Esophagus (tissue), 2 donors: ENCODE measurements around the gene TDRD15. TPM values are rescaled to one million over a fixed set of nuclear protein-coding genes. Genes with fewer than 3 reads are reported as not detected.
"Not testable (repeated sequence)": the region's sequence is repeated elsewhere in the genome, so short reads cannot be mapped to it uniquely, and the experiment has no call there.

Experiments used
- H3K27ac ChIP-seq, 2 donors: one replicate each; pipeline ENCODE4 v1.5.1; 2013; ENCODE audit warnings: low read depth in 2 of 2, mild to moderate bottlenecking in 2 of 2, inconsistent platforms in 1 of 2, low read length in 1 of 2, moderate library complexity in 1 of 2
- H3K27me3 ChIP-seq, 2 donors: one replicate each; pipeline ENCODE4 v1.6.1; 2013; ENCODE audit warnings: low read length in 2 of 2, control low read depth in 1 of 2, mild to moderate bottlenecking in 1 of 2; ENCODE audit not compliant: insufficient read depth in 2 of 2, control insufficient read depth in 1 of 2
- H3K36me3 ChIP-seq, 2 donors: one replicate each; pipeline ENCODE4 v1.6.1; 2013; ENCODE audit warnings: low read length in 1 of 2; ENCODE audit not compliant: control insufficient read depth in 2 of 2, insufficient read depth in 2 of 2
- H3K4me1 ChIP-seq, 2 donors: one replicate each; pipeline ENCODE4 v1.6.1; 2013; ENCODE audit warnings: low read length in 1 of 2; ENCODE audit not compliant: control insufficient read depth in 2 of 2, insufficient read depth in 2 of 2
- H3K4me3 ChIP-seq, 2 donors: one replicate each; pipeline ENCODE4 v1.5.1; 2013; ENCODE audit warnings: low read length in 2 of 2, mild to moderate bottlenecking in 2 of 2, low read depth in 1 of 2, moderate library complexity in 1 of 2
- H3K9me3 ChIP-seq, 2 donors: one replicate each; pipeline ENCODE4 v1.6.1; 2013; ENCODE audit warnings: mild to moderate bottlenecking in 2 of 2, low read depth in 1 of 2, low read length in 1 of 2, moderate library complexity in 1 of 2; ENCODE audit not compliant: control insufficient read depth in 2 of 2, insufficient read depth in 1 of 2
- WGBS, 2 donors: extraction: QIAGEN DNeasy Blood & Tissue Kit; methylation state at CpG; one replicate each; pipeline ENCODE4 v1.1.7; 2013; 5-methylcytosine and 5-hydroxymethylcytosine counted together
- polyA plus RNA-seq, 2 donors: library from polyadenylated mRNA; stranded (reverse); fragments of 200-250 nt; gene quantifications; one replicate each; pipeline ENCODE4 v1.2.3, GENCODE V29; 2013
- donor health status: healthy with polysubstance abuse.
- donor health status: Bipolar disorder and iron deficiency.

Gene TDRD15
- polyA plus RNA-seq, 2 donors, result not detected

DNA sequence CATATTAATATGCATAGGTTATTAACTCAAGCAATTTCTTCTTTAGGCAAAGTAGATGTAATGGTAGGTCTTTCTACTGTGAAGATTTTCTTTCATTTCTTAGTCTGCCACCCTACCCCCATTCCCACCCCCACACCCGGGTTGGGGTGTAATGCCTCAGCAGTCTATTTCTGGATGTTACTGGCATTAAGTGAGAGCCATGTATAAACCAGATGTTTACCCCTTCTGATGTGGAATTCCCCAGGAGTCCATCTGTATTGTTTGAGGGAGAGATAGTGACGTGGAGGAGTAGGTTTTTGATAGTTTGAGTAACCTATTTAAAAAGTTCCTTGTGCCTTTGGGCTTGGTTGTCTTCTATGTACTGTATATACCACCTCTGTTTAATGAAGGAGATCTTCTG, 11.8 kb downstream of the TDRD15 start:
- WGBS, 2 donors, result 63 to 72% methylated on average over 2 of the region's 2 CpGs
- Histone ChIP-seq H3K27me3 (no peaks in the 10 kb centered on the region), H3K4me1 (no peaks in the 10 kb centered on the region), H3K27ac (no peak overlapping the region), H3K9me3 (no peaks in the 10 kb centered on the region), H3K4me3 (no peak overlapping the region), H3K36me3 (no peaks in the 10 kb centered on the region)

DNA sequence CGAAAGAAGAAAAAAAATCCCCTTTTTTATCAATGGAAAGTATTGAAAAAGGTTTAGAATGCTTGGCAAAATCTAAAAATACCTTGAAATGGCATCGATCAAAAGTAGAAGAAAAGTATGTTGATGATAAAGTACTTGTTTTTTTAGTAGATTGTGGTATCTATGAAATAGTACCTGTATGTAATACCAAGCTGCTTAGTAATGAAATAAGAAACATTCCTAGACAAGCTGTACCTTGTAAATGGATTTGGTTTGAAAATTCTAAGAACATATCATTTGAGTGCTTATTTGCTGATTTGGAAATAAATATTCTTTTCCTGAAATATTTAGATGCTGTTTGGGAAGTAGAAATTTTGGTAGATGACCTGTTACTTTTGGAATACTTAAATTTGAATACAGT, 18.4 kb downstream of the TDRD15 start:
- H3K27ac ChIP-seq, result no peak overlapping the region
- H3K27me3 ChIP-seq, result no peaks in the 10 kb centered on the region
- no peaks in the 10 kb centered on the region for H3K36me3 ChIP-seq
- H3K4me1 ChIP-seq, result no peaks in the 10 kb centered on the region
- no peaks in the 10 kb centered on the region for H3K9me3 ChIP-seq
- WGBS, 2 donors, result 59 to 66% methylated on average over 2 of the region's 2 CpGs
- no peak overlapping the region for H3K4me3 ChIP-seq

GRCh38 chr2:21146638-21147037, 22.9 kb downstream of the TDRD15 start:
- Histone ChIP-seq H3K9me3 (no peaks in the 10 kb centered on the region), H3K4me3 (no peak overlapping the region), H3K27me3 (no peaks in the 10 kb centered on the region), H3K27ac (no peak overlapping the region), H3K4me1 (no peaks in the 10 kb centered on the region), H3K36me3 (no peaks in the 10 kb centered on the region)
- WGBS, 2 donors, result 81 to 86% methylated on average over 2 of the region's 2 CpGs

GRCh38 chr2:21148718-21149117, 24.9 kb downstream of the TDRD15 start:
- Histone ChIP-seq H3K9me3 (no peaks in the 10 kb centered on the region), H3K4me3 (no peak overlapping the region), H3K27me3 (no peaks in the 10 kb centered on the region), H3K4me1 (no peaks in the 10 kb centered on the region), H3K27ac (no peak overlapping the region), H3K36me3 (no peaks in the 10 kb centered on the region)

DNA sequence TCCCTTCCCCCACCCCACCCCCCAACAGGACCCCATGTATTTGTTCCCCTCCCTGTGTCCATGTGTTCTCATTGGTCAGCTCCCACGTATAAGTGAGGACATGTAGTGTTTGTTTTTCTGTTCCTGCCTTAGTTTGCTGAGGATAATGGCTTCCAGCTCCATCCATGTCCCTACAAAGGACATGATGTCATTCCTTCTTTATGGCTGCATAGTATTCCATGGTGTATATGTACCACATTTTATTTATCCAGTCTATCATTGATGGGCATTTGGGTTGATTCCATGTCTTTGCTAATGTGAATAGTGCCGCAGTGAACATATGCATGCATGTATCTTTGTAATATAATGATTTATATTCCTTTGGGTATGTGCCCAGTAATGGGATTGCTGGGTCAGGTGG, 27.5 kb downstream of the TDRD15 start:
- not testable (repeated sequence) for H3K27ac ChIP-seq, H3K9me3 ChIP-seq, H3K4me1 ChIP-seq, H3K27me3 ChIP-seq, H3K4me3 ChIP-seq, H3K36me3 ChIP-seq
- WGBS, 2 donors, result 66 to 69% methylated on average over 2 of the region's 2 CpGs

- no peaks in the 10 kb centered on the region for H3K36me3 ChIP-seq
- no peak overlapping the region for H3K4me3 ChIP-seq
- no peaks in the 10 kb centered on the region for H3K9me3 ChIP-seq
- no peaks in the 10 kb centered on the region for H3K4me1 ChIP-seq
- H3K27me3 ChIP-seq, result no peaks in the 10 kb centered on the region
- WGBS, 2 donors, result 35 to 38% methylated on average over 3 of the region's 3 CpGs
- no peak overlapping the region for H3K27ac ChIP-seq
Measured at GRCh38 chr2:21155365-21156136, 31.8 kb downstream of the TDRD15 start.

GRCh38 chr2:21161122-21161521, 37.4 kb downstream of the TDRD15 start:
- H3K36me3 ChIP-seq, result no peaks in the 10 kb centered on the region
- no peak overlapping the region for H3K27ac ChIP-seq
- peaks cover 0 to 2% of the 10 kb centered on the region in 2 donors for H3K9me3 ChIP-seq
- 92 to 93% methylated on average over 6 of the region's 6 CpGs for WGBS, 2 donors
- H3K4me3 ChIP-seq, result no peak overlapping the region
- no peaks in the 10 kb centered on the region for H3K27me3 ChIP-seq
- H3K4me1 ChIP-seq, result no peaks in the 10 kb centered on the region

GRCh38 chr2:21161832-21162614, 38.3 kb downstream of the TDRD15 start:
- 81 to 84% methylated on average over 7 of the region's 7 CpGs for WGBS, 2 donors

GRCh38 chr2:21162615-21162878, 38.8 kb downstream of the TDRD15 start:
- no peaks in the 10 kb centered on the region for H3K4me1 ChIP-seq
- peaks cover 0 to 2% of the 10 kb centered on the region in 2 donors for H3K9me3 ChIP-seq
- H3K27me3 ChIP-seq, result no peaks in the 10 kb centered on the region
- H3K27ac ChIP-seq, result no peak overlapping the region
- H3K36me3 ChIP-seq, result no peaks in the 10 kb centered on the region
- no peak overlapping the region for H3K4me3 ChIP-seq
- 62 to 76% methylated on average over 5 of the region's 5 CpGs for WGBS, 2 donors

More at GRCh38 chr2:21161832-21162614, 38.3 kb downstream of the TDRD15 start:
- H3K4me1 ChIP-seq, result no peaks in the 10 kb centered on the region
- H3K27me3 ChIP-seq, result no peaks in the 10 kb centered on the region
- no peaks in the 10 kb centered on the region for H3K36me3 ChIP-seq
- no peak overlapping the region for H3K4me3 ChIP-seq
- no peak overlapping the region for H3K27ac ChIP-seq
- peaks cover 0 to 2% of the 10 kb centered on the region in 2 donors for H3K9me3 ChIP-seq

GRCh38 chr2:21163213-21163612, 39.4 kb downstream of the TDRD15 start:
- no peaks in the 10 kb centered on the region for H3K4me1 ChIP-seq
- H3K9me3 ChIP-seq, result peaks cover 0 to 2% of the 10 kb centered on the region in 2 donors
- no peak overlapping the region for H3K4me3 ChIP-seq
- H3K36me3 ChIP-seq, result no peaks in the 10 kb centered on the region
- no peaks in the 10 kb centered on the region for H3K27me3 ChIP-seq
- H3K27ac ChIP-seq, result no peak overlapping the region
- WGBS, 2 donors, result 94 to 98% methylated on average over 9 of the region's 9 CpGs
